ENCODE data around the gene CELF5.

Gene CELF5

GRCh38 chr19:3252650-3253049 is 28.2 kb downstream of the CELF5 start:
- TF ChIP-seq, protein P1, sequence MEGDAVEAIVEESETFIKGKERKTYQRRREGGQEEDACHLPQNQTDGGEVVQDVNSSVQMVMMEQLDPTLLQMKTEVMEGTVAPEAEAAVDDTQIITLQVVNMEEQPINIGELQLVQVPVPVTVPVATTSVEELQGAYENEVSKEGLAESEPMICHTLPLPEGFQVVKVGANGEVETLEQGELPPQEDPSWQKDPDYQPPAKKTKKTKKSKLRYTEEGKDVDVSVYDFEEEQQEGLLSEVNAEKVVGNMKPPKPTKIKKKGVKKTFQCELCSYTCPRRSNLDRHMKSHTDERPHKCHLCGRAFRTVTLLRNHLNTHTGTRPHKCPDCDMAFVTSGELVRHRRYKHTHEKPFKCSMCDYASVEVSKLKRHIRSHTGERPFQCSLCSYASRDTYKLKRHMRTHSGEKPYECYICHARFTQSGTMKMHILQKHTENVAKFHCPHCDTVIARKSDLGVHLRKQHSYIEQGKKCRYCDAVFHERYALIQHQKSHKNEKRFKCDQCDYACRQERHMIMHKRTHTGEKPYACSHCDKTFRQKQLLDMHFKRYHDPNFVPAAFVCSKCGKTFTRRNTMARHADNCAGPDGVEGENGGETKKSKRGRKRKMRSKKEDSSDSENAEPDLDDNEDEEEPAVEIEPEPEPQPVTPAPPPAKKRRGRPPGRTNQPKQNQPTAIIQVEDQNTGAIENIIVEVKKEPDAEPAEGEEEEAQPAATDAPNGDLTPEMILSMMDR (IDR thresholded peaks at IDR 0.05; ENCODE audit: insufficient read depth, low read length, missing control alignments): no peak
- CTCF ChIA-PET: interaction anchor here (1.1 kb wide), 2 partner anchors 22 to 41 kb away, joined by 3 to 6 read pairs; no protein-coding TSS in a partner anchor
- POLR2A ChIA-PET: no interaction called here
- DNase-seq (ENCODE audit: low read depth, low spot score): no peak
- H3K4me3 ChIP-seq (ENCODE audit: low read depth, low read length): no peak overlapping the region

DNA sequence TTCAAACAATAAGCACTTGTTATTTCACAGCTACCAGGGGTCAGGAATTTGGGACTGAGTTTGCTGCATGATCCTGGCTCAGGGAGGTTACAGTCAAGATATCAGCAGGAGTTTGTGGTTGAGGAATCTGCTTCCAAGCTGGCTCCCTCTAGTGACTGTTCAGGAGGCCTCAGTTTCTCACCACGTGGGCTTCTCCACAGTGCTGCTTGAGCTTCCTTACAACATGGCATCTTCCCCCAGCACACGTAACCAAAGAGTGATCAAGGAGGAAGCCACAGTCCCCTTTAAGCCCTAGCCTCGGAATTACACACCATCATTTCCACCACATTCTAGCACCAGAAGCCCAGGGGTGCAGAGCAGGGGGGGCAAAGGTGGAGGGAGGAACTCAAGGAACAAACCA is 28.8 kb downstream of the CELF5 start:
- H3K4me3 ChIP-seq (ENCODE audit: low read depth, low read length): no peak overlapping the region
- no peak for DNase-seq (ENCODE audit: low read depth, low spot score)
- POLR2A ChIA-PET: no interaction called here
- CTCF ChIA-PET: interaction anchor here (1.1 kb wide), 2 partner anchors 21 to 42 kb away, joined by 3 to 6 read pairs; no protein-coding TSS in a partner anchor
- TF ChIP-seq, protein P1 (IDR thresholded peaks at IDR 0.05; ENCODE audit: insufficient read depth, low read length, missing control alignments): no peak

DNA sequence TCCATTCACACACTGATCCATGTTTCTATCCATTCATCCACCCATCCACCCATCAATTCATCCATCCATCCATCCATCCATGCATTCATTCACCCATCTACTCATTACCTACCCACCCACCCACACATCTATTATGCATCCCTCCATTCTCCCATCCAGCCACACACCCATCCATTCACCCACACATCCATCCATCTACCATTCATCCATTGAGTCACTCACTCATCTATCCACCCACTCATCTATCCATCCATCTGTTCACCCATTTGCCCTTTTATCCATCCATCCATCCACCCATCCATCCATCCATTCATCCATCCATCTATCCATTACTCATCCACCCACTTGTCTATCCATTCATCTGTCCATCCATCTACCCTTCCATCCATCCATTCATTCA is 30.1 kb downstream of the CELF5 start:
- TF ChIP-seq, protein P1 (IDR thresholded peaks at IDR 0.05; ENCODE audit: insufficient read depth, low read length, missing control alignments): no peak
- no peak overlapping the region for H3K4me3 ChIP-seq (ENCODE audit: low read depth, low read length)
- no peak for DNase-seq (ENCODE audit: low read depth, low spot score)
- CTCF ChIA-PET: no interaction called here
- POLR2A ChIA-PET: no interaction called here

DNA sequence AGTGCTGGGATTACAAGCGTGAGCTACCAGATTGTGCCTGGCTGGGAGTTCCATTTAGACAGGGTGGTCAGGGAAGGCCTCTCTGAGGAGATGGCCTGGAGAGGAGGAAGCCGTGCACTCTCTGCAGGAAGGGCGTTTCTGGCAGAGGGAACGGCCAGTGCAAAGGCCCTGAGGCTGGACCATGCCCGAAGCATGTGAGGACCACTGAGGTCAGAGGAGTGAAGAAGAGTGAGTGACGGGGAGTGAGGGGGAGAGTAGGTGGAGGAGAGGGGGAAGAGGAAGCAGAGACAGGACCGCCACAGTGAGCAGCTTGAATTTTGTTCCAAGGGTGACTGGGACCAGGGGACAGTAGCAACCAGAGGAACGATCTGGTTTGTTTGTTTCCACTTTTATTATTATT is 32.6 kb downstream of the CELF5 start:
- H3K4me3 ChIP-seq (ENCODE audit: low read depth, low read length): no peak overlapping the region
- no peak for DNase-seq (ENCODE audit: low read depth, low spot score)
- CTCF ChIA-PET: interaction anchor here (1.1 to 1.4 kb wide), 2 partner anchors 27 to 48 kb away, joined by 3 read pairs; no protein-coding TSS in a partner anchor
- POLR2A ChIA-PET: no interaction called here
- TF ChIP-seq, protein P1 (IDR thresholded peaks at IDR 0.05; ENCODE audit: insufficient read depth, low read length, missing control alignments): no peak

- no peak overlapping the region for H3K4me3 ChIP-seq (ENCODE audit: low read depth, low read length)
- ChIA-PET CTCF (interaction anchor here (1.4 kb wide), 1 partner anchor 38 kb away, joined by 5 read pairs; the partner anchor contains the start of gene CELF5), POLR2A (no interaction called here)
- DNase-seq (ENCODE audit: low read depth, low spot score): no peak
- TF ChIP-seq, protein P1 (IDR thresholded peaks at IDR 0.05; ENCODE audit: insufficient read depth, low read length, missing control alignments): no peak
These were observed 37.9 kb downstream of the CELF5 start for GRCh38 chr19:3262362-3262761.

GRCh38 chr19:3263866-3264265 is 39.4 kb downstream of the CELF5 start:
- TF ChIP-seq, protein P1 (IDR thresholded peaks at IDR 0.05; ENCODE audit: insufficient read depth, low read length, missing control alignments): no peak
- ChIA-PET CTCF (interaction anchor here (2.2 kb wide), 1 partner anchor 41 kb away, joined by 8 read pairs; no protein-coding TSS in a partner anchor), POLR2A (no interaction called here)
- DNase-seq (ENCODE audit: low read depth, low spot score): no peak
- H3K4me3 ChIP-seq (ENCODE audit: low read depth, low read length): no peak overlapping the region
